ENCODE measurements around the gene GOPC.

- TF ChIP-seq POLR2AphosphoS5 (IDR thresholded peaks at IDR 0.05; ENCODE audit: low read depth, low read length) (no peak), MAX (IDR thresholded peaks at IDR 0.05) (no peak), SIN3A (IDR thresholded peaks at IDR 0.05; ENCODE audit: low read depth) (no peak), RAD21 (IDR thresholded peaks at IDR 0.05; ENCODE audit: low read depth) (no peak), CTCF (IDR thresholded peaks at IDR 0.05 in 2 of 3, conservative IDR thresholded peaks at IDR 0.05 in 1 of 3; ENCODE audit: borderline replicate concordance in 1 of 3, insufficient read depth in 1 of 3, low read depth in 2 of 3, low read length in 2 of 3) (no peak), JUND (IDR thresholded peaks at IDR 0.05) (no peak), ZFX (IDR thresholded peaks at IDR 0.05) (no peak), POLR2A (IDR thresholded peaks at IDR 0.05; ENCODE audit: borderline replicate concordance, extremely low read depth, insufficient read depth, insufficient read length) (no peak), YY1 (IDR thresholded peaks at IDR 0.05; ENCODE audit: extremely low read depth, insufficient replicate concordance, low read depth, low read length) (no peak), EZH2 (IDR thresholded peaks at IDR 0.05) (no peak), CBX3 (IDR thresholded peaks at IDR 0.05; ENCODE audit: low read depth) (no peak), ZBTB33 (IDR thresholded peaks at IDR 0.05; ENCODE audit: extremely low read depth, insufficient replicate concordance, low read length) (no peak), CEBPB (IDR thresholded peaks at IDR 0.05; ENCODE audit: low read depth) (no peak), EZH2phosphoT487 (IDR thresholded peaks at IDR 0.05; ENCODE audit: borderline replicate concordance) (no peak)
Measured at GRCh38 chr6:117531346-117531745, 71.0 kb downstream of the GOPC start.
